BE2C (cell line): ENCODE data around the gene UTRN.

ENCODE experiments used
- DNase-seq: peaks from one replicate; pipeline ENCODE4 v3.0.0-alpha.2; 2020
- H3K27me3 ChIP-seq: fragments of 250-450 bp; sonication (Bioruptor Pico); 2 replicates; pipeline ENCODE4 v1.5.1; 2020; ENCODE audit warnings: mild to moderate bottlenecking
- H3K36me3 ChIP-seq: fragments of 250-450 bp; sonication (Bioruptor Pico); 2 replicates; pipeline ENCODE4 v1.5.1; 2020; ENCODE audit warnings: mild to moderate bottlenecking
- H3K4me1 ChIP-seq: fragments of 250-450 bp; sonication (Bioruptor Pico); 2 replicates; pipeline ENCODE4 v1.5.1; 2020
- H3K4me3 ChIP-seq: 2 replicates; pipeline ENCODE4 v1.5.1; 2011; ENCODE audit warnings: low read depth, low read length
- H3K9me3 ChIP-seq: fragments of 250-450 bp; sonication (Bioruptor Pico); 2 replicates; pipeline ENCODE4 v1.5.1; 2020
- CTCF ChIP-seq: IDR thresholded peaks from 2 replicates; pipeline ENCODE4 v1.5.1; 2012; ENCODE audit warnings: mild to moderate bottlenecking, low read depth, low read length

The UTRN gene

GRCh38 chr6:144311361-144311760, 26.2 kb downstream of the UTRN start:
- Histone ChIP-seq H3K9me3 (no peaks in the 10 kb centered on the region), H3K4me1 (no peaks in the 10 kb centered on the region), H3K4me3 (no peak overlapping the region), H3K27me3 (0 out of 2 replicates have a peak, but pooled peaks cover 7% of the 10 kb centered on the region), H3K36me3 (no peaks in the 10 kb centered on the region)
- no peak for DNase-seq
- TF ChIP-seq CTCF = no peak

- no peak for TF ChIP-seq CTCF
- Histone ChIP-seq H3K4me1 (no peaks in the 10 kb centered on the region), H3K9me3 (no peaks in the 10 kb centered on the region), H3K27me3 (0 out of 2 replicates have a peak, but pooled peaks cover 6% of the 10 kb centered on the region), H3K36me3 (no peaks in the 10 kb centered on the region), H3K4me3 (no peak overlapping the region)
- no peak for DNase-seq
Measured at GRCh38 chr6:144314003-144314485, 28.9 kb downstream of the UTRN start.

GRCh38 chr6:144314562-144314961, 29.4 kb downstream of the UTRN start:
- no peak for DNase-seq
- 0 out of 2 replicates have a peak, but pooled peaks cover 6% of the 10 kb centered on the region for H3K27me3 ChIP-seq
- H3K36me3 ChIP-seq = no peaks in the 10 kb centered on the region
- H3K9me3 ChIP-seq = no peaks in the 10 kb centered on the region
- no peak for TF ChIP-seq CTCF
- no peaks in the 10 kb centered on the region for H3K4me1 ChIP-seq
- no peak overlapping the region for H3K4me3 ChIP-seq

GRCh38 chr6:144315226-144315980, 30.3 kb downstream of the UTRN start:
- Histone ChIP-seq H3K4me1 (no peaks in the 10 kb centered on the region), H3K9me3 (no peaks in the 10 kb centered on the region), H3K27me3 (0 out of 2 replicates have a peak, but pooled peaks cover 6% of the 10 kb centered on the region), H3K4me3 (no peak overlapping the region), H3K36me3 (no peaks in the 10 kb centered on the region)
- TF ChIP-seq CTCF = no peak
- DNase-seq = no peak

- H3K4me1 ChIP-seq = no peaks in the 10 kb centered on the region
- H3K9me3 ChIP-seq = no peaks in the 10 kb centered on the region
- no peak for TF ChIP-seq CTCF
Measured at GRCh38 chr6:144315981-144316861, 31.1 kb downstream of the UTRN start.

More at GRCh38 chr6:144315981-144316861, 31.1 kb downstream of the UTRN start:
- Histone ChIP-seq H3K4me3 (no peak overlapping the region), H3K36me3 (no peaks in the 10 kb centered on the region), H3K27me3 (0 out of 2 replicates have a peak, but pooled peaks cover 6% of the 10 kb centered on the region)
- DNase-seq = no peak
